Naive thymus-derived CD8-positive, alpha-beta T cell (primary cell): ENCODE results near the gene GCHFR. TPM values are rescaled to one million over a fixed set of nuclear protein-coding genes. Genes with fewer than 3 reads are reported as not detected.

Source experiments
- ATAC-seq, 2 donors: fragments of 150-1000 bp; cut with Tn5 transposase in 1 of 2; sonication (Bioruptor Pico), chemical (Tn5 transposase) in 1 of 2; 1 replicate in 1 of 2; 2 replicates in 1 of 2; pipeline ENCODE4 v1.10.0; 2021; ENCODE audit warnings: mild to moderate bottlenecking in 2 of 2, moderate library complexity in 2 of 2
- POLR2A ChIA-PET: fragments of 350-600 bp; sonication (Branson Sonifier 250); formaldehyde crosslinking; loops from one replicate; lab custom pipeline; 2021; ENCODE audit warnings: antibody characterized with exemption; lab: Charles Lee
- DNase-seq, 10 donors: peaks; one replicate each; pipeline versions ENCODE4 v3.0.0 to v3.0.0-alpha.2; 2020 to 2022
- H3K27ac Mint-ChIP-seq, 10 donors: one replicate each; pipeline ENCODE4 v1.8.0; 2020 to 2022; ENCODE audit warnings: mild to moderate bottlenecking in 10 of 10, mixed read lengths in 10 of 10, moderate library complexity in 4 of 10, inconsistent platforms in 1 of 10
- H3K27me3 Mint-ChIP-seq, 5 donors: one replicate each; pipeline ENCODE4 v1.8.0; 2021 to 2022; ENCODE audit warnings: mixed read lengths in 5 of 5
- H3K36me3 Mint-ChIP-seq, 3 donors: one replicate each; pipeline ENCODE4 v1.8.0; 2020 to 2022; ENCODE audit warnings: mixed read lengths in 3 of 3, mild to moderate bottlenecking in 2 of 3, inconsistent platforms in 1 of 3
- H3K4me1 Mint-ChIP-seq, 4 donors: one replicate each; pipeline ENCODE4 v1.8.0; 2021 to 2022; ENCODE audit warnings: mixed read lengths in 4 of 4
- H3K4me3 Mint-ChIP-seq, 10 donors: one replicate each; pipeline ENCODE4 v1.8.0; 2020 to 2022; ENCODE audit warnings: mild to moderate bottlenecking in 10 of 10, mixed read lengths in 10 of 10, moderate library complexity in 6 of 10, inconsistent platforms in 1 of 10
- H3K9me3 Mint-ChIP-seq, 9 donors: one replicate each; pipeline ENCODE4 v1.8.0; 2020 to 2022; ENCODE audit warnings: mixed read lengths in 9 of 9, mild to moderate bottlenecking in 3 of 9, inconsistent platforms in 1 of 9, moderate library complexity in 1 of 9
- polyA plus RNA-seq, 3 donors: library from polyadenylated mRNA; unstranded; fragments of 300-500 nt; fragmentation: Illumina TruSeq; gene quantifications; one replicate each; pipeline ENCODE4 v1.2.3, GENCODE V29; 2021
- total RNA-seq, 8 experiments: library from RNA in 2 of 8; stranded (reverse) in 2 of 8; gene quantifications; one replicate each; pipeline ENCODE4 v1.2.3 and lab custom pipeline; 2021 to 2026

The GCHFR gene
- total and polyA plus RNA-seq, 5 experiments from 2014 or later: 17.8 to 53.9 (median 46.5) TPM

DNA sequence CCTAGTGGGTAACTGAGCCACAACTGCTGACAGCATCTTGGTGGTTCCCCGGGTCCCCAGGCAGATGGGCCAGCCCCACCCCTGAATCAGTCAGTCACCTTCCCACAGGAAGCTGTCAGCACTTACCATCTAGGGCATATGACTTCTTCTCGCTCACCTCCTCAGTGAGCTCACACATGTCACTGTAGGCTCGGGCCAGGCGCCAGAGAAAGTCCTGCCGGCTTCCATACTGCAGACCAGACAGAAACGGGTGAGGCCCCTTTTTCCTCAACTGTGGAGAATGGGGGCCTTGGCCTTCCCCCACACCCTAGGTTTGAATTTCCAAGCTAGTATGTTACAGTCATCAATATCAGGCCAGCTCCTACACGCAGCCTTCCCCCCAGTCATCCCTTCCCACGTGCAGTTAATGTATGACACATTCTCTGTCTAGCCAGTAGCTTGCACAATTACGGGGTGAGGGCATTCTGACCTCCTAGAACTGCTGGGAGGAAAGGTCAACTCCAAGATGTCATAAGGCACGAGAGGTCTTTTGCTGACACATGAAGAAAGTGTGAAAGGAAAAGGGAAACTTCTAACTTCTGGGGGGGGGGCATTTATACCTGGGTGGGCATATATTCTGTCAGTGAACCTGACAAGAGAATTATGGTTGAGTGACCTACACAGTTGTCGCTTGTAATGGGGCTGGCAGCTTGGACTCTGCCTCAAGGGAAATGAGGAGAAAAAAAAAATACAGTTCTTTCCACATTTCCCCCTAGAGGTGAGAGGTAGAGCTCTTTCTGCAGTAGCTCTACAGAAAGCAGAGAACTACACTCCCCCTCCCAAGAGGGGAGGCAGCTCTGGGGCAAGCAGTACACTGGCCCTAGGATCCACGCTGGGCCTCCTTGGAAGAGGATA is 19.7 kb upstream of the GCHFR start:
- Mint-ChIP-seq H3K9me3 (no peaks in the 10 kb centered on the region), H3K4me1 (peaks cover 0 to 38% (median 6%) of the 10 kb centered on the region in 4 donors), H3K4me3 (peak overlapping the region in 4 of 10 donors; percentile 24 to 75 (median 37)), H3K27ac (peak overlapping the region in 9 of 10 donors; percentile 2 to 97 (median 81)), H3K27me3 (no peaks in the 10 kb centered on the region), H3K36me3 (peaks cover 0 to 63% (median 2%) of the 10 kb centered on the region in 3 donors)
- peak; percentile 89 to 96 for ATAC-seq
- peak in 5 of 10 donors; percentile 21 to 47 (median 26) for DNase-seq
- POLR2A ChIA-PET: no interaction called here

DNA sequence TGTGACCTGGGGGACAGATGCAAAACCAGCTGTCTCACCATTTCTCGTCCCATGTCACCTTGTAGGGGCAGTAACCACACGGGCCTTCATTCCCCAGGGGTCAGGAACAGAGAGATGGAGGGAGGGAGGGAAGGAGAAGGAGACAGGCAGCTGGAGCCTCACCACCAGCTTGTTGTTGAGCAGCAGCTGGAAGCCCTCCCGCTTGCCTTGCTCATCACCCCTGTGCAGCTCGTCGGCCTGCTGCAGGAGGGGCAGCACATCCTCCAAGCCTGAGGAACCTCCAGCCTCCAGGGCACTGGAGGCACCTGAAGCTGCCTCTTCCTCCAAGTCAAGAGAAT is 19.1 kb upstream of the GCHFR start:
- POLR2A ChIA-PET: interaction anchor here (0.6 kb wide), 1 partner anchor 834 kb away, joined by 4 read pairs; no protein-coding TSS in a partner anchor
- H3K27ac Mint-ChIP-seq: peak overlapping the region in 4 of 10 donors; percentile 31 to 97 (median 50)
- no peaks in the 10 kb centered on the region for H3K27me3 Mint-ChIP-seq
- no peak overlapping the region for H3K4me3 Mint-ChIP-seq
- no peaks in the 10 kb centered on the region for H3K9me3 Mint-ChIP-seq
- peaks cover 0 to 63% (median 2%) of the 10 kb centered on the region in 3 donors for H3K36me3 Mint-ChIP-seq
- peaks cover 0 to 38% (median 6%) of the 10 kb centered on the region in 4 donors for H3K4me1 Mint-ChIP-seq
- ATAC-seq: no peak
- DNase-seq: no peak

DNA sequence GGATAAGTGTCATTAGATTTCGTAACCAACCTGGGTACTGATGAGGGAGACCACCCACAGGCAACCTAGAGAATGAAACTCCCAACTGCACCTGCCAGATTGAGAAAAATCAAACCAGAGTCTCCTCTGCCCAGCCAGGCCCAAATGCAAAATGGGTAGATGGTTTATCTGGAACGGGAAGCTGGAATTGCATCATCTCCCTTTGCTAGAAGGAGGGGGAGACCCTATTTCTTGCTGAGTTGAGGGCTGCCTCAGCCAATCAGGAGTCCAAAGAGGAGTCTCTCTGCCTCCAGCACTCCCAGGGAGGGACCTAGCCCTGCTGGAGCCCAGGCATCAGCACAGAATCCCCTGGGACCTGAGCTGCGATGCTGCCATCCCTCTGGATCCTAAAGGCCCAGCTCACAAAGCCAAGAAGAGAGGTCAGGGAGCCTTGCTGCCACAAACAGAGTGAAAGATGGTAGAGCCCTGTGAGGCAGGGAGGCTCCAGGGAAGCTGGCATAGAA is 16.9 kb upstream of the GCHFR start:
- no peak for ATAC-seq
- POLR2A ChIA-PET: no interaction called here
- no peak for DNase-seq
- Mint-ChIP-seq H3K4me1 (peaks cover 0 to 41% (median 10%) of the 10 kb centered on the region in 4 donors), H3K4me3 (no peak overlapping the region), H3K9me3 (no peaks in the 10 kb centered on the region), H3K27ac (peak overlapping the region in 2 of 10 donors; percentile 34 to 37), H3K27me3 (no peaks in the 10 kb centered on the region), H3K36me3 (peaks cover 0 to 65% (median 5%) of the 10 kb centered on the region in 3 donors)

GRCh38 chr15:40747685-40748631 is 15.9 kb upstream of the GCHFR start:
- POLR2A ChIA-PET: no interaction called here
- Mint-ChIP-seq H3K4me1 (peaks cover 9 to 46% (median 18%) of the 10 kb centered on the region in 4 donors), H3K9me3 (no peaks in the 10 kb centered on the region), H3K36me3 (peaks cover 0 to 64% (median 3%) of the 10 kb centered on the region in 3 donors), H3K27me3 (no peaks in the 10 kb centered on the region), H3K4me3 (no peak overlapping the region), H3K27ac (peak overlapping the region in 4 of 10 donors; percentile 22 to 63 (median 28))
- ATAC-seq (no peak), DNase-seq (no peak)

DNA sequence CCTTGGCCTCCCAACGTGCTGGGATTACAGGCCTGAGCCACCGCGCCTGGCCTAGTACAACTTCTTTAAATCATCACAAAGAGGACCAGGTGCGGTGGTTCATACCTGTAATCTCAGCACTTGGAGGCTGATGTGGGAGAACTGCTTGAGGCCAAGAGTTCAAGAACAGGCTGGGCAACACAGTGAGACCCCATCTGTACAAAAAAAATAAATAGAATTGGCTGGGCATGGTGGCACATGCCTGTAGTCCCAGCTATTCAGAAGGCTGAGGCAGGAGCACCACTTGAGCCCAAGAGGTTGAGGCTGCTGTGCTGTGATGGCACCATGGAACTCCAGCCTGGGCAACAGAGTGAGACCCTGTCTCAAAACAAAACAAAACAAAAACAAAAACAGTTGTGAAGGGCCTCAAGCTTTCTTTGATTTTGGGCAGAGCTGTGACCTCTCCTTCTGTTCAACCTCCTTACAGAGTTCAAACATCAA is 14.7 kb upstream of the GCHFR start:
- peaks cover 0 to 55% (median 3%) of the 10 kb centered on the region in 3 donors for H3K36me3 Mint-ChIP-seq
- no peak overlapping the region for H3K27ac Mint-ChIP-seq
- no peak overlapping the region for H3K4me3 Mint-ChIP-seq
- no peaks in the 10 kb centered on the region for H3K27me3 Mint-ChIP-seq
- H3K4me1 Mint-ChIP-seq: peaks cover 14 to 47% (median 25%) of the 10 kb centered on the region in 4 donors
- DNase-seq: no peak
- POLR2A ChIA-PET: interaction anchor here (2.5 kb wide), 1 partner anchor 20 kb away, joined by 6 read pairs; the partner anchor contains the start of gene C15orf62
- no peaks in the 10 kb centered on the region for H3K9me3 Mint-ChIP-seq
- no peak for ATAC-seq

DNA sequence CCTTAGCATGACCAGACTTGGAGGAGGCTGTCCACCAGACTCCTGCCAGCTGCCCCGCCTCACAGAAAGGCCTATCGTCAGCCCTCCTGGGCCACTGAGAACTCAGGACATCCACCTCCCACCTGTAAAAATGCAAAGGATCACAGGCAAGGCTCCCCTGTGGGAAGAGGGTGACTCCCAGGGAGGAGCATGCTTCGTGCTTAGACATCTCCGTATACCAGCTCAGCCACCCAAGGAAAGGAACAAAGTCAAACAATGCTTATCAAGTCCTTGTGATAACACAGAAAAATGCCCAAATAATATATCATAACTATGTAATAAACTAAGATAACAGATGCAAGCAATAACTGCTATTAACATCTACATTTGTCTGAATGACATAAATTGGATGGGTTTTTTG is 13.0 kb upstream of the GCHFR start:
- Mint-ChIP-seq H3K4me1 (peaks cover 11 to 43% (median 33%) of the 10 kb centered on the region in 4 donors), H3K27ac (no peak overlapping the region), H3K4me3 (no peak overlapping the region), H3K9me3 (no peaks in the 10 kb centered on the region), H3K27me3 (no peaks in the 10 kb centered on the region), H3K36me3 (peaks cover 0 to 43% (median 3%) of the 10 kb centered on the region in 3 donors)
- POLR2A ChIA-PET: interaction anchor here (1.0 to 2.5 kb wide), 2 partner anchors 18 to 56 kb away, joined by 4 to 6 read pairs; partner anchors contain the start of genes C15orf62 and RAD51
- ATAC-seq: no peak
- no peak for DNase-seq

GRCh38 chr15:40751745-40752144 is 12.1 kb upstream of the GCHFR start:
- DNase-seq (no peak), ATAC-seq (no peak)
- Mint-ChIP-seq H3K36me3 (peaks cover 0 to 43% (median 3%) of the 10 kb centered on the region in 3 donors), H3K27me3 (no peaks in the 10 kb centered on the region), H3K4me1 (peaks cover 11 to 38% (median 33%) of the 10 kb centered on the region in 4 donors), H3K9me3 (no peaks in the 10 kb centered on the region), H3K27ac (peak overlapping the region in 1 of 10 donors; percentile 18), H3K4me3 (peak overlapping the region in 1 of 10 donors; percentile 79)
- POLR2A ChIA-PET: interaction anchor here (2.5 kb wide), 1 partner anchor 17 kb away, joined by 6 read pairs; the partner anchor contains the start of gene C15orf62

DNA sequence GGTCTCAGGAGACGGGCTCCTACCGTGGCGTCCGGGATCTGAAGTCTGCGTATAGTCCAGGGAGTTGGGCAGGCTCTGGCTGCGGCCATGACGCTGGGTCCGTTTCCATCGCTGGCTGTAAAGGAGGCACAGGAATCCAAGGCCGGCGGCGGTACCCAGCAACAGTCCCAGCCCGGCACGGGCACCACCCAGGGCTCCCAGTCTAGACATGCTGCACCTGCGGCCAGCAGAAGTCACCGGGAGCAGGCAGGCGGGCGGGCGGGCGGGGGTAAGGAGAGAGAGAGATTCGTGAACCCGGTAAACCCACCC is 9.3 kb upstream of the GCHFR start:
- no peaks in the 10 kb centered on the region for H3K9me3 Mint-ChIP-seq
- H3K27ac Mint-ChIP-seq: peak overlapping the region in 9 of 10 donors; percentile 89 to 99 (median 97)
- no peaks in the 10 kb centered on the region for H3K27me3 Mint-ChIP-seq
- POLR2A ChIA-PET: interaction anchor here (0.5 to 1.7 kb wide), 4 partner anchors 17 to 790 kb away, joined by 3 to 6 read pairs (median 4); partner anchors contain the start of genes RAD51 and RPAP1
- ATAC-seq (no peak), DNase-seq (no peak)
- H3K36me3 Mint-ChIP-seq: peaks cover 0 to 26% (median 3%) of the 10 kb centered on the region in 3 donors
- H3K4me1 Mint-ChIP-seq: peaks cover 9 to 35% (median 33%) of the 10 kb centered on the region in 4 donors
- H3K4me3 Mint-ChIP-seq: peak overlapping the region; percentile 90 to 98 (median 96)

DNA sequence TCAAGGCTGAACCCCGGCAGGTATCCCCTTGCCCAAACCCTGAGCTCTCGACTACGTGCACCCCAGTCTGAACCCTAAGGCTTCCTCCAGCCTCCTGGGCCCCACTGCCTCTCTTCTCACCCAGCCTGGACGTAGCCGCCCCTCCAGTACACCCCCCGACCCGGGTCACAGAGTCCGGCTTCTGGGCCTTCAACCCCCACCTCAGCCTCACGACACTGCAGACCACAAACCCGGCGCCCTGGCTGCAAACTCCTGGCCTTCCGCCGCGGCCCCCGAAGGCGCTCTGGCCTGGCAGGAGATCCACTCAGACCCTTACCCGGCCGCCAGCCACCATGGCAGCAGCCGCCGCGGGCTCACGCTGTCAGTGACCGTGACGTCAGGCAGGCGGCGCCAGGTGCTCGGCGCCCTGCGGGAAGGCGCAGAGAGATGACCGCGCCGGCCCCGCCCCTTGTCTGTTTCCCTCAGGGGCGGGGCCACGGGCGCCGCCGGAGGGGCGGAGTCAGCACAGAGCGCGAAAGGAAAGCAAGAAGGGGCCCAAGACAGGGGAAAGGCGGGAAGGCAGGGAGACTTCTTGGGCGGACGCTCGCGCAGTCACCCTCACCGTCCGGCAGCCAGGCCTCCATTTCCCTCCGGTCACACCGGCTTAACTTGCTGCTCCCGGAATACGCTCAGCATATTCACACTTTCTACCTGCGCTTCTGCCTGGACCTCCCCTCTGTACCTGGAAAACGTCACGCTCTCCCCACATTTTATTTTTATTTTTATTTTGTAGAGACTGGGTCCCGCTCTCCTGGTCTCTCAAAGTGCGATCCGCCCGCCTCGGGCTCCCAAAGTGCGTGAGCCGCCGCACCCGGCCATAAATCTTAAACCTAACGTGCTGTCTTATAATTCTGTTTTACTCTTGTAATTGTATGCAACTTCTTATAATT is 8.7 kb upstream of the GCHFR start, which contains the start of gene RMDN3:
RMDN3 (minus strand) TSS at position 372 of the 929 bp plus-strand sequence. CDS start 471 bp downstream, outside the sequence.
- H3K36me3 Mint-ChIP-seq: peaks cover 0 to 21% (median 3%) of the 10 kb centered on the region in 3 donors
- H3K9me3 Mint-ChIP-seq: no peaks in the 10 kb centered on the region
- H3K4me3 Mint-ChIP-seq: peak within 1 kb of the TSS; percentile 90 to 98 (median 96)
- ATAC-seq (peak; percentile 94 to 96), DNase-seq (peak; percentile 88 to 96 (median 92))
- H3K4me1 Mint-ChIP-seq: peaks cover 9 to 35% (median 33%) of the 10 kb centered on the region in 4 donors
- no peaks in the 10 kb centered on the region for H3K27me3 Mint-ChIP-seq
- H3K27ac Mint-ChIP-seq: peak within 1 kb of the TSS; percentile 89 to 99 (median 96)
- POLR2A ChIA-PET: interaction anchor here (0.5 to 1.7 kb wide), 3 partner anchors 16 to 129 kb away, joined by 3 to 6 read pairs (median 3); partner anchors contain the start of gene RAD51

DNA sequence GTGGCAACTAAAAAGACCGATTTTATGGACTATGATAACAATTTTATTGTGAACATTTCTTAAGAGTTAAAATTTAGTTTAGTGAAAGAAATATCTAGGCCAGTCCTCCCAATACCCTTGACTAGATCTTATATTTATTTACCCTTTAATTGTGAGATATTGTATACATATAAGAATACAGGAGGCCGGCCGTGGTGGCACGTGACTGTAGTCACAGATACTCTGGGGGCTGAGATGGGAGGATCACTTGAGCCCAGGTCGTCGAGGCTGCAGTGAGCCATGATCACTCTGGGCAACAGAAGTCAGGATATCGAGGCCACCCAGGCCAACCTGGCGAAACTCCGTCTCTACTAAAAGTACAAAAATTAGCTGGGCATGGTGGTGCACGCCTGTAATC is 8.1 kb upstream of the GCHFR start:
- peaks cover 9 to 35% (median 33%) of the 10 kb centered on the region in 4 donors for H3K4me1 Mint-ChIP-seq
- H3K27ac Mint-ChIP-seq: peak overlapping the region in 9 of 10 donors; percentile 89 to 99 (median 97)
- no peaks in the 10 kb centered on the region for H3K9me3 Mint-ChIP-seq
- H3K4me3 Mint-ChIP-seq: peak overlapping the region; percentile 90 to 98 (median 96)
- ATAC-seq: no peak
- DNase-seq: no peak
- POLR2A ChIA-PET: interaction anchor here (1.1 kb wide), 1 partner anchor 13 kb away, joined by 8 read pairs; no protein-coding TSS in a partner anchor
- H3K27me3 Mint-ChIP-seq: no peaks in the 10 kb centered on the region
- H3K36me3 Mint-ChIP-seq: peaks cover 0 to 19% (median 2%) of the 10 kb centered on the region in 3 donors
